NCI-H524 treated with DMSO at 0.1 percent for 48 hours (cell line): Measurements from ENCODE around the gene TSHZ2.

Source experiments
- DNase-seq: peaks from one replicate; lab custom pipeline; 2025; lab: John Stamatoyannopoulos, UW

The TSHZ2 gene

GRCh38 chr20:53168491-53168890 lies 196.3 kb downstream of the TSHZ2 start:
- no peak for DNase-seq

DNA sequence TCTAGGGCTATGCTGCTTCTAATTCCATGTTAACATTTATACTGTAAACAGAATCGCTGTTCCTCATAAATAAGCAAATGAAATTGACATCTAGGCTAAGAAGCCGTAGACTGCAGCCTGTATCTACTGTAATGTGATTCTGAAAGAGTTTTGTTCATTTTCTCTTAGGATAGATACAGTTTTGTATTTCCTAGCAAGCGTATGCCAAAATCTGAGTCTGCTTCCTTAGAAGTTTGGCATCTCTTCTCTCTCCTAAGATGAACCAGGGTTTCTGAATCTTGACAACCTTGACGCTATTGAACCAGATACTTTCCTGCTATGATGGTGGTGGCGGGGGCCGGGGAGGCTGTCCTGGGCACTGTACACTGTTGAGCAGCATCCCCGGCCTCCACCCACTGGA lies 198.0 kb downstream of the TSHZ2 start:
- DNase-seq = no peak

DNA sequence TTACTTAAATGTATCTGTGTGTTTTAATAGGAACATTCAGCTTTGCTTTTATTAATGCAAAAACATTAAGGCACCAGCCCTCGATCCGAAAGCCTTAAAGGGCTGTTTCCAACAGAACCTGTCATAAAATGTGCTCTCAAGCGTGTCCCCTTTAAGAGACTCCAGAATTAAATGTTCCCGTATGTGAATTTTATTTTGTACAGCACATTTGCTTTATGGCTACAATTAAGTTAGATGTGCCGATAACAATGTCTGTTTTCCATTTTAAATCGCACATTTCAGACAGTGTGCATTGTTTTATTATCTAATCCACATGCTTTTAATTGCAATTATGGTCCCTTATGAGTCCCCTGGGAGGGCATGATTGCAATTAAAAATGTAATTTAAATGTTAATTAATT lies 198.9 kb downstream of the TSHZ2 start:
- no peak for DNase-seq

DNA sequence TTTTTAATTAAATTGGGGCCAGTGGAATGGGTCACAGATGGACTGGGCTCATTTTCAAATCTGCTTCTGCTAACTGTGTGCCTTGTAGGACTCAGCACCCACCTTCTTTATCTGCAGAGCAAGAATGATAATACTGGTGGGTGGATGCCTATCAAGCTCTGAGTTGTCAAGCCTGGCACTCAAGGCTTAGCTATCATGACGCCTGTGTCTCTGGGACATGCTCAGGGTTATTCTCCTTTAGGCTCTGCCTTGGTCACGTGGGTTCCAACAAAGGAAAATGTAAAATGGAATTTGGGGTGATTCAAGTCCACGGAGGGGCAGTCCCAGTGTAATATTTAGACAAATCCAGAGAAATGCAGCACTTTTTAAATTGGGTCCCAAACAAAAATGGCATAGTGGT lies 202.3 kb downstream of the TSHZ2 start:
- DNase-seq = no peak

DNA sequence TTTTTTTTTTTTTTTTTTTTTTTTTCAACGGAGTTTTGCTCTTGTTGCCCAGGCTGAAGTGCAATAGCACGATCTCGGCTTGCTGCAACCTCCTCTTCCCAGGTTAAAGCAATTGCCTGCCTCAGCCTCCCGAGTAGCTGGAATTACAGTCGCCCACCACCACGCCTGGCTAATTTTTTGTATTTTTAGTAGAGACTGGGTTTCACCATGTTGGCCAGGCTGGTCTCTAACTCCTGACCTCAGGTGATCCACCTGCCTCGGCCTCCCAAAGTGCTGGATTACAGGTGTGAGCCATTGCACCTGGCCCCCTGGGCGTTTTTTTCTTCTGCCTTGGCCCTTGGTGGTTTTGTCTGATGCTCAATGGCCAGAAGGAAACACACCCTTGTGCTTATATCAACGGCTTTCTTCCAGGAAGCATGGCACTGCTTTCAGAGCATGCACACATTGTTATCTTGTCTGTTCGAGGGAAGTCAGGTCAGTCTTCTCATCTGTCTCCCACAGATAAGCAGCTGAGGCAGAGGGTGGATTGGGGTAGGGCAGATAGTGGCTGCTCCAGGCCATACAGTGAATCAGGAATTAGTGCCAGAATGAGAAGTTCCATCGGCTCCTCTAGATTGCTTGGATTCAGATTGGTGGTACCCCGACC lies 203.1 kb downstream of the TSHZ2 start:
- DNase-seq = no peak

- DNase-seq = no peak
Measured at GRCh38 chr20:53176134-53176533, 204.0 kb downstream of the TSHZ2 start.

DNA sequence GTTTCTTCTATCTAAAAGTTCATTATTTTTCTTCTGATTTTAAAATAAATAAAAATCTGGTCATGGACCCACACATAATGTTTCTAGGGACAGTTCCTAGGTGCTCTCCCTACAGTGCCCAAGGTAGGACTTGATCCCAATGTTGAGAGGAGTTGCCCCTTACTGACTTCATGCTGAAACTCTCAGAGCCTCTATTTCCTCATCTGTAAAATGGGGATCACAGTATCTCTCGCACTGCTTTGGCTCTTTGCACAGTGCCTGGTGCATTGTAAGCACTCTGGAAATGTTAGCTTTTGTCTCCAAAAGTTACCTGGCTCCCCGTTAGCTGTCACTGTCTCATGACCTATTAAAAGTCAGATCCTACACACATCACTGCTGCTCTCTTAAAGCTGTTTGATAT lies 205.5 kb downstream of the TSHZ2 start:
- no peak for DNase-seq

GRCh38 chr20:53179749-53180148 lies 207.6 kb downstream of the TSHZ2 start:
- DNase-seq = no peak

DNA sequence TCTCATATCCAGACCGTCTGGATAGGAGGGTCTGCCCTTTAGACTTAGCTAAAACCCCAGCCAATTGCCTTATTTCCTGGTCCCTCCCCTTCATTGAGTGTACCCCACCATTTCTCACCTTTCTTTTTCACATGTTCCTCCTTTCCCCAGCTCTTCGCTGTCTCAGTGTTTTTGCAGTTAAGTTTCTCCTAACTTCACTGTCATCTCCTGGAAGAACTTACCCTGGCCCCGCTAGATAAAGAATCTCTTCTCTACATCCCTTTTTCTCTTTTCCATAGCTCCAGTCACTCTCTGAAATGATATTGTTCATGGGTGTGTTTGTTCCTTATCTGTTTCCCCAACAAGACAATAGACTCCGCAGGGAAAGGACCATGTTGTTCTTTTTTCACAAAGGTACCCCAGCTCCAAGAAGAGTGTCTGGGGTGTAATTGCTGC lies 208.8 kb downstream of the TSHZ2 start:
- DNase-seq = no peak

GRCh38 chr20:53181866-53182376 lies 209.8 kb downstream of the TSHZ2 start:
- no peak for DNase-seq

DNA sequence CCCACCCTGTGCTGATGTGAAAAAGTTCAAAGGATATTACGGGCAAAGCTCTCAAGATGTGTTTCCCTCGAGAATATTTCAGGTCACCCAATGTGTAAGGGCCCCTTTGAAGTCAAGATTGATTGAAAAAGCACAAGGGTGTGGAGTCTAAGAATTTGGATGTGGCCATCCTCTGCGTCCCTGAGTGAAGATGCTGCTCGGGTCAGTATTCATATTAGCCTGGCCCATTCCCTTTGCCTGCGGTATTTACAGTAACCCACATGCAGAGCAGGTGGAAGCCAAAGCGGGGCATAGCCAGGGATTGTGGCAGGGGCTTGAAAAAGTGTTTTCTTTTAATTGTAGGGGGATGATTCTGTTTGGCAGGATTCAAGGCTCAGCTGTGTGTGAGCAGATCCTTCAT lies 211.0 kb downstream of the TSHZ2 start:
- DNase-seq = no peak

- DNase-seq = no peak
Measured at GRCh38 chr20:53186635-53187034, 214.5 kb downstream of the TSHZ2 start.

GRCh38 chr20:53187392-53188068 lies 215.4 kb downstream of the TSHZ2 start:
- no peak for DNase-seq

DNA sequence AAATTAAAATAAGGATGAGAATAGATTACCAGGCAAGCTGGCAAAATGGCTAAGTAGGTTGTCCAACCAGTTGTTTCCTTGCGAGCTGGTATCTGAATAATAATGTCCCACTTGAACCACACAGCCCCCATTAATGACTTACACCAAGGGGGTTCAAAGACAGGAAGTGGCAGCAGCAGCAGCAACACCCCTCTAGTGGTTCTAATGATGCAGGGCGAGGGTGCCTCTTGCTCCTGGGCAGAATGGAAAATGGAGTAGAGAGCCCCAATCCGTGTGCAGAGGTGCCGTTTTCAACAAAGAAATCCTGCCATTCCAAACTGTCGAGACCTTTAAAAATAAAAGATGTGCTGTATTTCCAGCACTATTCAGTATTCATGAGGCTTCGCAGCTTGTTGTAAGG lies 218.1 kb downstream of the TSHZ2 start:
- DNase-seq = no peak

DNA sequence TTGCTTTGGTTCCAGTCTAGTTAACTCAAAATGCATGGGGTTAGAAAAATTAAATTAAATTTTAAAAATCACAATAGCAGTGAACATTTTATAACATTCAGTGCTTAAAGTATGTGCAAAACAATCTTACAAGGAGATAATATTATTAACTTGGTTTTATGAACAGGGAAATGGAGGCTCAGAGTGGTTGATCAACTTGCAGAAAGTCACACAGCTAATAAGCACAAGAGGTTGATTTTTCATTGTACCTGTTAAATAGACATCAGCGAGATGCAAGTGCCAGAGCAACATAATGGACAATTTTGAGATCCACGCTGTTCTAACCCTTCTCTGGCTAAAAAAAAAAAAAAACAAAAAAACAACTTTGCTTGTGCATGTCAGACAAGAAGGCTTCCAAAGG lies 219.8 kb downstream of the TSHZ2 start:
- DNase-seq = no peak

GRCh38 chr20:53194306-53195290 lies 222.4 kb downstream of the TSHZ2 start:
- no peak for DNase-seq

- no peak for DNase-seq
Measured at GRCh38 chr20:53195876-53196610, 223.9 kb downstream of the TSHZ2 start.

- no peak for DNase-seq
Measured at GRCh38 chr20:53201588-53201987, 229.4 kb downstream of the TSHZ2 start.

DNA sequence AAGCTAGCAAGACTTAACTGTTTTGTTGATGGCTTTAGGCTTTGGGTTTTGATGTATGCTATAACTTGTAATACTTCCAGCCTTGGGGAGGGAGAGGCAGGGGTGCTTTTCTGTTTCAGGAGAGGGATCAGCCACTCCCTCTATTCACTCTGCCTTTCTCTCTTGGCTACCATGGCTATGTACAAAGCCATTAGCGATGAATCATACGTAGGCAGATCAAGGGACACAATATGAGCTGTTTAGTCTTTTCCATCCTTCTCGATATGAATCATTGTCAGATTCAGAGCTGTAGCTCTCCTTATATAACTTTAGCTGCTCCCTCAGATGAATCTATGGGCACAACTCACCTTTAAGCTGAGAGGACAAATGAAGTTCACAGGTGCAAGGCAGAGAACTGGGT lies 230.6 kb downstream of the TSHZ2 start:
- DNase-seq = no peak

- no peak for DNase-seq
Measured at GRCh38 chr20:53205046-53205445, 232.9 kb downstream of the TSHZ2 start.

DNA sequence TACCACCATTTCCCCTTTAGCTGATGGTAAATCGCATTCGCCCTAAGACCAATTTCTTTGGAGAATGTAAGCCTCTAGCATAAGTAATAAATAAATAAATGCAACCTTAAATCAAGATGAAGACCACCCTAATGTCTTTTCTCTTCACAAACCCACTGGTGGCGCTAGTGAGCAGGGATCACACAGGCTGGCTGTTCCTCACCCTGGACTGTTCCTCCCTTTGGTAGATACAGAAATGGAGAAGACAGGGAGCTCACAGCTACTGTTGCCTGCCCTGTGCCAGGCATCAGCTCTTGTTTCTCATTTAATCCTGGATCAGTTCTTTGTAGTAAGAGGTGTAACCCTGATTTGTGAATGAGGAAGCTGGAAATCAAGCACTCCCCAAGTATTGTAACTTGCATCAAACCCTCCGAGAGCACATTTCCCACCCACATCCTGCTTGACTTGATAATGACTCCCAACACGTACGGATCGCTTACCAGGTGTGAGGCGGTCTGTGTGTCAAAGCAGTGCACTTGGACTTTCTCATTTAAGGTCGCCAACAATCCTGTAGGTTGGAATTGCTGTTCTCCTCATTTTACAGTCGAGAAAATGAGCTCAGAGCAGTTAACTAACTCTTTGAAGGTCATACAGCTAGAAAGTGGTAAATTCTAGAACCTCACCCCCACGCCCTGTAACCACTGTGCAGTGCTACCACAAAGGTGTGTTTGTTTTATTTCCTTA lies 236.1 kb downstream of the TSHZ2 start:
- no peak for DNase-seq
